Measurements from ENCODE around the gene ROBO3.

GRCh38 chr11:124877910-124878758 is 12.9 kb downstream of the ROBO3 start:
- TF ChIP-seq CTCF (IDR thresholded peaks at IDR 0.05; ENCODE audit: low read depth, low read length, poor library complexity, severe bottlenecking) (no peak), EZH2phosphoT487 (IDR thresholded peaks at IDR 0.05; ENCODE audit: borderline replicate concordance, low read length) (no peak)
